AG09319 (cell line): ENCODE measurements around the gene TIPARP.

Experiments used
- DNase-seq: peaks from one replicate; pipeline ENCODE4 v3.0.0-alpha.2; 2010; ENCODE audit warnings: low read depth; ENCODE audit errors: extremely low read depth
- TF ChIP-seq, protein P1 (sequence below): IDR thresholded peaks from 2 replicates; pipeline ENCODE4 v1.5.1; 2011; ENCODE audit warnings: low read depth, mild to moderate bottlenecking, inconsistent platforms, low read length, moderate library complexity

Gene TIPARP

DNA sequence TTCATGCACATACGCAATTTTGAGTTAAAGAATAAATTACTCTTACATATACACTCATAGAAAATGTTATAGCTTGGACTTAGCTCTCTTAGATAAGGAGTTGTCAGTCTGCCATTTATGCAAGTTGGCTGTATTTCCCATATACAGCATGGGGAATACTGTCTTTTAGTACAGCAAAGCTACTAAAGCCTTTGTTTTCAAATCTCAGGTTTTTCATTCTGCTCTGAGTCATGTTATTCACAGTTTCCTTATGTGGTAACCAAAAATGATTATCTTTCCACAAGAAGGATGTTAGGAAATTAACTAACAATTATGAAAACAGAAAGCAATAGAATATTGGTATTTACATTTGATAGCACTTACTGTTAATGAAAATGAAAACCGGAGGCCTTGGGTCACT, 4.3 kb upstream of the TIPARP start:
- DNase-seq, result no peak
- TF ChIP-seq, protein P1, sequence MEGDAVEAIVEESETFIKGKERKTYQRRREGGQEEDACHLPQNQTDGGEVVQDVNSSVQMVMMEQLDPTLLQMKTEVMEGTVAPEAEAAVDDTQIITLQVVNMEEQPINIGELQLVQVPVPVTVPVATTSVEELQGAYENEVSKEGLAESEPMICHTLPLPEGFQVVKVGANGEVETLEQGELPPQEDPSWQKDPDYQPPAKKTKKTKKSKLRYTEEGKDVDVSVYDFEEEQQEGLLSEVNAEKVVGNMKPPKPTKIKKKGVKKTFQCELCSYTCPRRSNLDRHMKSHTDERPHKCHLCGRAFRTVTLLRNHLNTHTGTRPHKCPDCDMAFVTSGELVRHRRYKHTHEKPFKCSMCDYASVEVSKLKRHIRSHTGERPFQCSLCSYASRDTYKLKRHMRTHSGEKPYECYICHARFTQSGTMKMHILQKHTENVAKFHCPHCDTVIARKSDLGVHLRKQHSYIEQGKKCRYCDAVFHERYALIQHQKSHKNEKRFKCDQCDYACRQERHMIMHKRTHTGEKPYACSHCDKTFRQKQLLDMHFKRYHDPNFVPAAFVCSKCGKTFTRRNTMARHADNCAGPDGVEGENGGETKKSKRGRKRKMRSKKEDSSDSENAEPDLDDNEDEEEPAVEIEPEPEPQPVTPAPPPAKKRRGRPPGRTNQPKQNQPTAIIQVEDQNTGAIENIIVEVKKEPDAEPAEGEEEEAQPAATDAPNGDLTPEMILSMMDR, result no peak

DNA sequence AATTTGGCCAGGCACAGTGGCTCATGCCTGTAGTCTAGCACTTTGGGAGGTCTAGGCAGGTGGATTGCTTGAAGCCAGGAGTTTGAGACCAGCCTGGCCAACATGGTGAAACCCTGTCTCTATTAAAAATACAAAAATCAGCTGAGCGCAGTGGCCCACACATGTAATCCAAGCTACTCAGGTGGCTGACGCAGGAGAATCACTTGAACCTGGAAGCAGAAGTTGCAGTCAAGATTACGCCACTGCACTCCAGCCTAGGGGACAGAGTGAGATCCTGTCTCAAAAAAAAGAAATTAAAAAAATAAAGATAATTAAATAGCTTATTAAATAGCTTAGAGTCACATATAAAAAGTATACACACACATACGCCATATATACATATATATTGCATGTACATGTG, 3.7 kb upstream of the TIPARP start:
- TF ChIP-seq, protein P1, result no peak
- DNase-seq, result no peak

DNA sequence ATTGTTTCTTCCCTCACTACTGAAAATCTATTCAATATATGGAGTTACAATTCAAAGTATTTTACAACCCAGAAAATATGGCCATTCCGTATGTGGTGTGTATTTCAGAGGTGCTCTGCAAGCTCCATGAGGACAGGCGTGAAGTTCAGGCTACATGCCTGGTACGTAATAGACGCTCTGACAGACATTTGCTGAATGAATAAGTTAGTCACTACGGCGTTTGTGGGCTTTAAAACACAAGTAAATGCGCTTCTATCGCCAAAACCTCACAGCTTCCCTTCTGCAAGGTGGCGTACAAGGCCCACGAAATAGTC, 701 bp upstream of the TIPARP start:
- DNase-seq, result no peak
- TF ChIP-seq, protein P1, result no peak

DNA sequence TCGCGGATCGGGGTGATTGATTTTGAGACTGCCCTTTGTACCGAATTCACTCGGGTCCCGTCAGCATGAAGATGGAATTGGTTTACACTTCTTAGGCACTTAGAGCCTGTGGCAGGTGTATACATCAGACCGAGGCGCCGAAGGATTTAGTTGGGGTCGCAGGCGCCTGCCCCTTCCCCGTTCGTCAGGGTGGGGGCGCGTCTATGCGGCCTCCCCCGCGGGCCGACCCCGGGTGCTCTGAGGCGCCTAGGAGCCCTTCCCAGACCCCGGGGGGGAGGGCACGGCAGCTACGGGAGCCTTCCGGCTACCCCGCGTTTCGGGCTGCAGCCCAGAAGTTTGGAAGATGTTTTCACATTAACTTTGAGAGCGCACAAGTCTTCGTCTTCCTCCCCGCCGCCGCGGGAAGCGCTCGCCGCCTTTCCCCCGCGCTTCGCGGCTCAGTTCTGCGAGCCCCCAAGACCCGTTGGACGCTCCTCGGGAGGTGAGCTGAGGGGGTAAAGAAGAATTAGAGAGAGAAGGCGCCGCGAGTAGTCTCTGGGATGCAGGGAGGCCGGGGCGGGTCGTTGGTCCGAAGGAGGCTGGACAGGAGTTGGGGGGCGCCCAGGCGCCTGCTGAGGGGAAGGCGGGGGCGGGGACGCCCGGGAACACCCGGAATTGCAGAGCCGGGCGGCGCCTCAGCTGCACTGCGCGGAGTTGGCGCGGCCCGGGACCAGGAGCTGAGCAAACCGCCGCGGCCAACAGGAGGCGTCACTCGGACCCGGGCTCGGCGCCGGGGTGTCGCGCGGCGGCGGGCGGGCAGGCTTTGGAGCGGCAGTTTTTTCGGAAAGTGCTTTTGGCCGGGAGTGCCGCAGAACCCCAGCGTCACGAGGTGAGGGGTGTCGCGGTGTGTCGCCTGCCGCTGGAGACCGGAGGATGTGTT, 780 bp downstream of the TIPARP start:
- TF ChIP-seq, protein P1, result no peak; the same call in 1 of the 2 replicates
- DNase-seq, result no peak

DNA sequence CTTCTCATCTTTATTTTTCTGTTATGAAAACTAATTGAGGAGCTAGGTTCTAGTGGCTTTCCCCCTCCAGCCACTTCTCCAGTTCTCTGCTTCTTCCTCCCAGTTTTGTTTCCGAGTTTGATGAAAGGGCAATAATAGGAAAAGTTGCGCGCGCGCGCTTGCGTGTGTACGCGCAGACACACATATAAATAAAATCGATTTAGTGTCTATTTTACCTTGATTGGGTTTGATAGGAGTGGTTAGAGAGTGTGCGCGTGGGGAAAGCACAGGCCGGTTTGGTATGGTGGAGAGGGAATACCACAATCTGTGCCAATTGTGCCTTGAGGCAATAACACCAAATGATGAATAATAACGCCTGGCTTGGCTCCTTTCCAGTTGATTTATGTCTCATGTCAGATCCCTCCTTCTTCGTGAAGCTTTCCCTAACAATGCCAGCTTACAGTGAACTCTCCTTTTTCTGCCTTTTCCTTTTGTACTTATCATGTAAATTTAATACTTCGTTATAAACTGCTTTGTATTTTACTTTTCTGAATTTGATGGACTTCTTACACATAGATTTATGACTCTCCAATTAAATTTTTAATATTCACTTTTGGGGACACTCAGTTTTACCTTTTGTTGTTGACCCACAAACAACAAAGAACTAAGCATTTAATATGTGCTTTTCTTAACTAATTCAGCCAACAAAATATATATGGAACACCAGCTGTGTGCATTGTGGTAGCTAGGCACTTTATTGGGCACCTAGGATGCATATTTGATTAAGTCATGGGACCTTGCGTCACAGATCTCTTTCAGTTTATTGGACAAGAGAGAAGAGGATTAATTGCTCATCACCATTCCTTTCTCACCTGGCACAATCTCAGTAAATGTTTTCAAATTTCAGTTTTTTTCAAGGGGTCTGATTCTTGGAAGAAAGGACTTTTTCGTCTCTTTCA, 1.7 kb downstream of the TIPARP start:
- TF ChIP-seq, protein P1, result no peak
- DNase-seq, result no peak

DNA sequence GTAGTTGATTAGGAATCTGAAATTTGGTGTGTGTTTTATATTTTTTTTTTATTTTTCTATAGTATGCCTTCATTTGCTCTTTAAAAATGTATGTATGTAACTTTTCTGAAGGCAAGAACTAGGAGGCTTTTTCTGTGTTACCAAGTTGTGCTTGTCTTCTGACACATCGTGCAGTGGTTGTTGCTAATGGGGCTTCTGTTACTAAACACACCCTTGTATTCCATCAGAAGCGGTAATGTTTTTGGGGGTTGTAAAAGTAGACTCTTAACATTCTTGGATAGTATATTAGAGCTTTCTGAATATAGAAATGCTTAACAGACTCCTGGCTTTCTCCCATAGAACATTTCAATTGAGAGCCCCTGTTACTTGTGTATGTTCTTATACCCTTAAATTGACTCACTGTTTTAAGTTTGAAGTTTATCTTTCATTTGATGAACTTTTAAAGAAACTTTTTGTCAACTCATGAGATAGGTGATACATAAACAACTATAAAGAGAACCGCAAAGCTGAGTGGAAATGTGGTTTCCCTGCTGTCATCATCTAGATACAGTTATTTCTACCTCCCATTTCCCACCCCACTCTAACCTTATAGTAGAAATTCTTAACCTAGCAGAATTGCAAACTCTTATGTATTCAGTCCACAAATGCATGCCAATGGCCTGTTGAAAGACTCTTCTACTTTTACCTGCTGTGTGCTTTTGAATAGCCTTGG, 2.5 kb downstream of the TIPARP start:
- no peak for DNase-seq
- TF ChIP-seq, protein P1, result no peak
